Stomach (tissue), 4 donors: ENCODE measurements around the gene DOCK3.

ENCODE experiments used
- CTCF ChIP-seq, 7 experiments: fragments of 450-650 bp in 4 of 7; fragments of 200-600 bp in 3 of 7; sonication (generic) in 3 of 7; IDR thresholded peaks; one replicate each; pipeline ENCODE4 v1.5.1; 2016 to 2019; ENCODE audit warnings: antibody characterized with exemption in 7 of 7, control low read depth in 2 of 7, mild to moderate bottlenecking in 1 of 7
- POLR2A ChIP-seq, 4 donors: fragments of 450-650 bp; IDR thresholded peaks; one replicate each; pipeline ENCODE4 v1.6.1; 2016; ENCODE audit warnings: antibody characterized with exemption in 4 of 4, control low read depth in 2 of 4, mild to moderate bottlenecking in 1 of 4, moderate library complexity in 1 of 4

GRCh38 chr3:51057121-51057520 lies 382.4 kb downstream of the DOCK3 start:
- no peak for TF ChIP-seq CTCF (IDR thresholded peaks at IDR 0.05)
- no peak for TF ChIP-seq POLR2A (IDR thresholded peaks at IDR 0.05)
